Thyroid gland (tissue), 4 donors: Measurements from ENCODE around the gene RNF31. TPM values are rescaled to one million over a fixed set of nuclear protein-coding genes. Genes with fewer than 3 reads are reported as not detected.

ENCODE experiments used
- DNase-seq, 2 donors: peaks; one replicate each; pipeline ENCODE4 v3.0.0-alpha.2; 2019
- H3K27ac ChIP-seq, 3 donors: fragments of 200-600 bp; sonication (generic); 1 replicate in 2 of 3; 2 replicates in 1 of 3; pipeline ENCODE4 v1.5.1; 2016 to 2019; ENCODE audit warnings: mild to moderate bottlenecking in 1 of 3, moderate library complexity in 1 of 3
- H3K27me3 ChIP-seq: fragments of 200-600 bp; sonication (generic); one replicate; pipeline ENCODE4 v1.5.1; 2019
- H3K36me3 ChIP-seq, 2 donors: fragments of 200-600 bp; sonication (generic); one replicate each; pipeline ENCODE4 v1.5.1; 2016 to 2019
- H3K4me1 ChIP-seq, 2 donors: fragments of 200-600 bp; sonication (generic); one replicate each; pipeline ENCODE4 v1.5.1; 2017 to 2019
- H3K4me3 ChIP-seq, 3 donors: fragments of 200-600 bp; sonication (generic); replicated peaks in 1 of 3; 1 replicate in 2 of 3; 2 replicates in 1 of 3; pipeline ENCODE4 v1.5.1; 2016; ENCODE audit warnings: mild to moderate bottlenecking in 1 of 3
- H3K9me3 ChIP-seq: fragments of 200-600 bp; sonication (generic); one replicate; pipeline ENCODE4 v1.5.1; 2017
- POLR2A ChIP-seq, 2 donors: fragments of 450-650 bp; IDR thresholded peaks; one replicate each; pipeline ENCODE4 v1.6.1; 2017; ENCODE audit warnings: antibody characterized with exemption in 2 of 2, mild to moderate bottlenecking in 2 of 2, moderate library complexity in 1 of 2
- WGBS, 2 donors: methylation state at CpG; one replicate each; pipeline ENCODE4 v1.1.5; 2017; 5-methylcytosine and 5-hydroxymethylcytosine counted together
- intact Hi-C: fragments of 100-400 bp; cut with DNase I; formaldehyde crosslinking; loops from one replicate; pipeline ENCODE4 v1.15.1; 2023
- microRNA-seq: library from miRNA; unstranded; fragments of <30 nt; microRNA quantifications from one replicate; pipeline ENCODE4, GENCODE V29; 2016
- small RNA-seq: library from RNA; depleted of rRNA; stranded (forward); fragments of <200 nt; gene quantifications from one replicate; pipeline ENCODE3, GENCODE V24; 2016
- total RNA-seq, 4 donors: library from RNA; depleted of rRNA; stranded (reverse); fragments of >200 nt; gene quantifications; one replicate each; pipeline ENCODE4 v1.2.3, GENCODE V29; 2016
- TF ChIP-seq, protein P1 (sequence below), 6 experiments: fragments of 200-600 bp in 3 of 6; fragments of 450-650 bp in 3 of 6; sonication (generic) in 3 of 6; IDR thresholded peaks; one replicate each; pipeline ENCODE4 v1.5.1; 2016 to 2019; ENCODE audit warnings: antibody characterized with exemption in 6 of 6, mild to moderate bottlenecking in 2 of 6, inconsistent platforms in 1 of 6, moderate library complexity in 1 of 6

RNF31 gene
- total RNA-seq, 4 donors from 2014 or later, result 30.6 to 106 (median 67.6) TPM

DNA sequence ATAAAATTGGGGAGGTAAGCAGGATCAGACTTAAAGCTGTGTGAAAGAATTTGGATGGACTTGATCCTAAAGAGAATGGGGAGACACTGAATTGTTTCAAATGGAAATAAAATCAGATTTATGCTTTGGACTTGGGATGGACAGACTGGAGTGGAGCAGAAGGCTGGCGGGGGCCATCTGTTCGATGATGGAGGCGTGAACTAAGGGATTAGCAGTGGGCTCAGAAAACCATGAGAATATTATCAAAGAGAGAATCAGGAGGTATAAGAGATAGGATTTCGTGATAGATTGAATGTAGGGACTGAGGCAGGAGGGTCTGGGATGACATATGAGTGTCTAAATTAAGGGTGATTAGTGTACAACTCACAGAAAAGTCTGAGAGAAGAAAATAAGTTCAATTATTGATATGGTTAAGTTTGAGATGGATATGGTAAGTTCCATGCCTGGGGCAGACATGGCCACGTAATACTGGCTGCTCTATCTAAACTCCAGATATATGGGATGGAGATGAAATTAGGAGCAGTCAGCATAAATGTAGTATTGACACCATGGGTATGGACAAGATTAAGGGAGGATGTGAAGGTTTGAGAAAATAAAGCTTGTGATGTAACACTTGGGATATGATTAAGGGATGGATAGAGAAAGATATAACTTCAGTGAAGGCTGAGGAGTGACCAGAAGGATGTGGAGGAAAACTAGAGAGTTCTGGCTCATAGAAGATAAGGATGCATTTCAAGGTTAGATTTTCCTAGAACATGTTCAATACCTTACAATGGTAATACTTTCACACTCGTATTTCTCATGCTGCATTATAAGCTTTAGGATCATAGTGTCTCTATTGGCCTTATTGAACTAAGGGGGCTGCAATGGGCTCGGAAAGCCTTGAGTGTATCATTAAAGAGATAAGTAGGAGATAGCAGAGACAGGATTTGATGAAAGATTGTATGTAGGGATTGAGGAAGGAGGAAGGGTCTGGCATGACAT lies 57.2 kb downstream of the RNF31 start:
- 93 to 95% methylated on average over 7 of the region's 7 CpGs for WGBS, 2 donors
- Histone ChIP-seq H3K36me3 (peaks cover 14 to 18% of the 10 kb centered on the region in 2 donors), H3K4me3 (no peak overlapping the region), H3K4me1 (no peaks in the 10 kb centered on the region), H3K9me3 (no peaks in the 10 kb centered on the region), H3K27me3 (no peaks in the 10 kb centered on the region), H3K27ac (no peak overlapping the region)
- intact Hi-C loops, result no loop called here
- no peak for DNase-seq
- TF ChIP-seq, protein P1, sequence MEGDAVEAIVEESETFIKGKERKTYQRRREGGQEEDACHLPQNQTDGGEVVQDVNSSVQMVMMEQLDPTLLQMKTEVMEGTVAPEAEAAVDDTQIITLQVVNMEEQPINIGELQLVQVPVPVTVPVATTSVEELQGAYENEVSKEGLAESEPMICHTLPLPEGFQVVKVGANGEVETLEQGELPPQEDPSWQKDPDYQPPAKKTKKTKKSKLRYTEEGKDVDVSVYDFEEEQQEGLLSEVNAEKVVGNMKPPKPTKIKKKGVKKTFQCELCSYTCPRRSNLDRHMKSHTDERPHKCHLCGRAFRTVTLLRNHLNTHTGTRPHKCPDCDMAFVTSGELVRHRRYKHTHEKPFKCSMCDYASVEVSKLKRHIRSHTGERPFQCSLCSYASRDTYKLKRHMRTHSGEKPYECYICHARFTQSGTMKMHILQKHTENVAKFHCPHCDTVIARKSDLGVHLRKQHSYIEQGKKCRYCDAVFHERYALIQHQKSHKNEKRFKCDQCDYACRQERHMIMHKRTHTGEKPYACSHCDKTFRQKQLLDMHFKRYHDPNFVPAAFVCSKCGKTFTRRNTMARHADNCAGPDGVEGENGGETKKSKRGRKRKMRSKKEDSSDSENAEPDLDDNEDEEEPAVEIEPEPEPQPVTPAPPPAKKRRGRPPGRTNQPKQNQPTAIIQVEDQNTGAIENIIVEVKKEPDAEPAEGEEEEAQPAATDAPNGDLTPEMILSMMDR (IDR thresholded peaks at IDR 0.05), result no peak
- TF ChIP-seq POLR2A (IDR thresholded peaks at IDR 0.05), result no peak

DNA sequence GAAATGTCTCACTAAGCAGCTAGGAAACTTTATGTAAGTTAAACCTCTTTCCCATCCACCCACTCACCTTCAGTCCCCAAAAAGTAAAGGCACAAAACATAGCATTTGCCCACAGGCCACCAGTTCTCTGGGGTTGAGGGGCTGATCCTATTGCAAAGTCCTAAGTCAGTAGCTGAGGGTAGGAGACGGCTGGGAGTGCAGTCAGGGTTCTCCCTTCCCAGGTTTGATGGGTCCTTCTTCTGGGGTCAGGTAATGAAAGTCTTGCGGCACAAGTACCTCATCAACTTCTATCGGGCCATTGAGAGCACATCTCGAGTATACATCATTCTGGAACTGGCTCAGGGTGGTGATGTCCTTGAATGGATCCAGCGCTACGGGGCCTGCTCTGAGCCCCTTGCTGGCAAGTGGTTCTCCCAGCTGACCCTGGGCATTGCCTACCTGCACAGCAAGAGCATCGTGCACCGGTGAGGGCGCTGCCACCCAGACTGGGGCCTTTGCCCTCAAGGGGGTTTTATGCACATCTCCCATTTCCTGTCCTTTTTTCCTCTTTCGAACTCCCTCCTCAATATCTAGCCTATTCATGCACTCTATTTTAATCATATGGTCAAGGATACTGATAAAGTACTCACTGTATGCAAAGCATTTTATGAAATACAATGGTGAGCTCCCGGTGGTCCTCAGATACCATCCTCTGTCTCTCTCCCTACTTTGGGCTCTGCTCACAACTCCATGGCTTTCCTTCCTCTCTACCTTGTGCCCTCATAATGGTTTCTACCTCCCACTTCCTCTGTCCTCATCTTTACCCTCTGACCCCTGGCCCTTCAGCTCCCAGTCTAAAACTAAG lies 59.2 kb downstream of the RNF31 start:
- H3K4me1 ChIP-seq, result no peaks in the 10 kb centered on the region
- DNase-seq, result no peak
- H3K36me3 ChIP-seq, result peaks cover 22 to 31% of the 10 kb centered on the region in 2 donors

GRCh38 chr14:24207104-24207551 lies 59.8 kb downstream of the RNF31 start:
- peaks cover 22 to 31% of the 10 kb centered on the region in 2 donors for H3K36me3 ChIP-seq
- WGBS, 2 donors, result 87 to 99% methylated on average over 5 of the region's 5 CpGs

More for the DNA sequence above, 59.2 kb downstream of the RNF31 start:
- Histone ChIP-seq H3K9me3 (no peaks in the 10 kb centered on the region), H3K27me3 (no peaks in the 10 kb centered on the region), H3K27ac (no peak overlapping the region), H3K4me3 (no peak overlapping the region)
- TF ChIP-seq POLR2A (IDR thresholded peaks at IDR 0.05), result no peak
- TF ChIP-seq, protein P1 (IDR thresholded peaks at IDR 0.05), result no peak
- WGBS, 2 donors, result 96 to 98% methylated on average over 7 to 11 of the region's 11 CpGs
- intact Hi-C loops, result no loop called here

GRCh38 chr14:24207625-24208024 lies 60.3 kb downstream of the RNF31 start:
- Histone ChIP-seq H3K27me3 (no peaks in the 10 kb centered on the region), H3K4me1 (peaks cover 0 to 6% of the 10 kb centered on the region in 2 donors), H3K27ac (no peak overlapping the region), H3K36me3 (peaks cover 22 to 31% of the 10 kb centered on the region in 2 donors), H3K4me3 (no peak overlapping the region), H3K9me3 (no peaks in the 10 kb centered on the region)
- intact Hi-C loops, result no loop called here
- no peak for TF ChIP-seq POLR2A (IDR thresholded peaks at IDR 0.05)
- TF ChIP-seq, protein P1 (IDR thresholded peaks at IDR 0.05), result no peak
- DNase-seq, result no peak
- WGBS, 2 donors, result 83 to 100% methylated on average over 1 to 2 of the region's 2 CpGs

More at GRCh38 chr14:24207104-24207551, 59.8 kb downstream of the RNF31 start:
- Histone ChIP-seq H3K4me3 (no peak overlapping the region), H3K27me3 (no peaks in the 10 kb centered on the region), H3K27ac (no peak overlapping the region), H3K4me1 (peaks cover 0 to 3% of the 10 kb centered on the region in 2 donors), H3K9me3 (no peaks in the 10 kb centered on the region)
- TF ChIP-seq, protein P1 (IDR thresholded peaks at IDR 0.05), result no peak
- TF ChIP-seq POLR2A (IDR thresholded peaks at IDR 0.05), result no peak
- intact Hi-C loops, result no loop called here
- DNase-seq, result no peak

Small RNA genes lying within 50 kb of the gene (microRNA-seq; reads per million reads assigned to microRNA genes)
- gene MIR7703, result not detected

Small RNA genes lying within 50 kb of the gene (small RNA-seq; reads per million reads assigned to genes)
- gene AL136295.4 (not detected), gene CHMP4A (not detected), gene IPO4 (not detected), gene IRF9 (not detected), gene RNA5SP383 (0.56 reads per million)

Other genes starting within 250 kb of the RNF31 start
- gene DHRS4, start 193.7 kb upstream of the RNF31 start, total RNA-seq, result 10 to 100 TPM; 19.2 to 55.7 (median 37.7) TPM
- gene DHRS4L2, start 158.6 kb upstream of the RNF31 start, total RNA-seq, result 10 to 100 TPM in 2 of 4 donors, 1 to 10 TPM in 2; 4.7 to 27.1 (median 12.6) TPM
- gene CARMIL3, start 95.5 kb upstream of the RNF31 start, total RNA-seq, result 1 to 10 TPM in 2 of 4 donors, under 1 TPM in 2; 0.63 to 1.3 (median 0.99) TPM
- under 1 TPM in 1 of 4 donors, not detected in 3; 0.29 TPM for gene CPNE6, start 75.9 kb upstream of the RNF31 start, total RNA-seq
- 10 to 100 TPM; 29.8 to 47.4 (median 39.3) TPM for gene PCK2, start 53.2 kb upstream of the RNF31 start, total RNA-seq
- gene DCAF11, start 32.7 kb upstream of the RNF31 start, total RNA-seq, result 100 to 1,000 TPM in 3 of 4 donors, 10 to 100 TPM in 1; 90.6 to 155 (median 132) TPM
- gene NRL, start 32.5 kb upstream of the RNF31 start, total RNA-seq, result 10 to 100 TPM in 2 of 4 donors, 1 to 10 TPM in 2; 2.1 to 11.7 (median 8.4) TPM
- gene FITM1, start 16.8 kb upstream of the RNF31 start, total RNA-seq, result 1 to 10 TPM in 2 of 4 donors, under 1 TPM in 1, not detected in 1; 0.63 to 3.5 (median 2.7) TPM
- gene PSME1, start 11.3 kb upstream of the RNF31 start, total RNA-seq, result 100 to 1,000 TPM; 117 to 193 (median 186) TPM
- 10 to 100 TPM in 3 of 4 donors, 1 to 10 TPM in 1; 8.3 to 25.5 (median 16.9) TPM for gene EMC9, start 5.9 kb upstream of the RNF31 start, total RNA-seq
- 10 to 100 TPM; 31.3 to 66.6 (median 47.5) TPM for gene PSME2, start 888 bp upstream of the RNF31 start, total RNA-seq
- 10 to 100 TPM; 55.1 to 92.3 (median 70.0) TPM for gene IRF9, start 13.8 kb downstream of the RNF31 start, total RNA-seq
- 1 to 10 TPM; 4.1 to 7.1 (median 5.4) TPM for gene REC8, start 24.6 kb downstream of the RNF31 start, total RNA-seq
- 10 to 100 TPM; 28.1 to 49.0 (median 31.3) TPM for gene IPO4, start 41.3 kb downstream of the RNF31 start, total RNA-seq
- 100 to 1,000 TPM in 3 of 4 donors, 10 to 100 TPM in 1; 92.0 to 114 (median 107) TPM for gene TM9SF1, start 47.9 kb downstream of the RNF31 start, total RNA-seq
- gene TSSK4, start 58.2 kb downstream of the RNF31 start, total RNA-seq, result not detected
- gene CHMP4A, start 66.0 kb downstream of the RNF31 start, total RNA-seq, result 10 to 100 TPM; 26.5 to 60.2 (median 46.2) TPM
- 10 to 100 TPM; 13.1 to 55.9 (median 25.4) TPM for gene MDP1, start 68.6 kb downstream of the RNF31 start, total RNA-seq
- gene NEDD8, start 84.9 kb downstream of the RNF31 start, total RNA-seq, result 100 to 1,000 TPM; 149 to 317 (median 172) TPM
- gene GMPR2, start 85.4 kb downstream of the RNF31 start, total RNA-seq, result 100 to 1,000 TPM in 2 of 4 donors, 10 to 100 TPM in 2; 68.8 to 237 (median 110) TPM
- gene TINF2, start 95.1 kb downstream of the RNF31 start, total RNA-seq, result 100 to 1,000 TPM in 1 of 4 donors, 10 to 100 TPM in 3; 67.3 to 101 (median 71.6) TPM
- gene TGM1, start 115.7 kb downstream of the RNF31 start, total RNA-seq, result 1 to 10 TPM; 1.9 to 2.8 (median 2.0) TPM
- 10 to 100 TPM; 29.8 to 44.8 (median 33.5) TPM for gene RABGGTA, start 124.1 kb downstream of the RNF31 start, total RNA-seq
- gene DHRS1, start 152.3 kb downstream of the RNF31 start, total RNA-seq, result 10 to 100 TPM; 35.2 to 59.3 (median 38.3) TPM
- 10 to 100 TPM; 16.4 to 22.3 (median 20.7) TPM for gene NOP9, start 152.4 kb downstream of the RNF31 start, total RNA-seq
- gene CIDEB, start 160.5 kb downstream of the RNF31 start, total RNA-seq, result 10 to 100 TPM in 1 of 4 donors, 1 to 10 TPM in 3; 4.6 to 13.0 (median 9.5) TPM
- gene LTB4R2, start 162.6 kb downstream of the RNF31 start, total RNA-seq, result 10 to 100 TPM in 2 of 4 donors, 1 to 10 TPM in 2; 6.8 to 18.5 (median 10.9) TPM
- 1 to 10 TPM; 4.2 to 7.4 (median 4.3) TPM for gene LTB4R, start 164.0 kb downstream of the RNF31 start, total RNA-seq
- 10 to 100 TPM; 35.2 to 65.4 (median 48.8) TPM for gene ADCY4, start 187.6 kb downstream of the RNF31 start, total RNA-seq
- gene RIPK3, start 192.5 kb downstream of the RNF31 start, total RNA-seq, result 10 to 100 TPM; 12.4 to 21.3 (median 18.4) TPM
- 10 to 100 TPM; 19.4 to 41.3 (median 38.6) TPM for gene NFATC4, start 220.7 kb downstream of the RNF31 start, total RNA-seq